Osteoblast (primary cell): Measurements from ENCODE around the gene CD93. TPM values are rescaled to one million over a fixed set of nuclear protein-coding genes. Genes with fewer than 3 reads are reported as not detected.

Source experiments
- DNase-seq: peaks from one replicate; pipeline ENCODE4 v3.0.0; 2011; ENCODE audit warnings: low spot score, mixed read lengths; ENCODE audit not compliant: insufficient read length; ENCODE audit errors: missing footprints
- H2AFZ ChIP-seq: 2 replicates; pipeline ENCODE4 v1.6.0; 2011; ENCODE audit warnings: mild to moderate bottlenecking, low read length
- H3K27ac ChIP-seq: 2 replicates; pipeline ENCODE4 v1.5.1; 2011; ENCODE audit warnings: mild to moderate bottlenecking, low read depth, low read length, moderate library complexity
- H3K27me3 ChIP-seq: 2 replicates; pipeline ENCODE4 v1.6.0; 2012; ENCODE audit warnings: mild to moderate bottlenecking, control low read depth, inconsistent platforms, low read length, moderate library complexity; ENCODE audit not compliant: insufficient read depth
- H3K36me3 ChIP-seq: 2 replicates; pipeline ENCODE4 v1.5.1; 2011; ENCODE audit warnings: mild to moderate bottlenecking, low read length, control low read depth, moderate library complexity; ENCODE audit not compliant: insufficient read depth
- H3K4me1 ChIP-seq: 2 replicates; pipeline ENCODE4 v1.5.1; 2011; ENCODE audit warnings: mild to moderate bottlenecking, low read length, control low read depth, moderate library complexity; ENCODE audit not compliant: insufficient read depth
- H3K4me2 ChIP-seq: 2 replicates; pipeline ENCODE4 v1.6.0; 2011; ENCODE audit warnings: mild to moderate bottlenecking, low read length; ENCODE audit not compliant: insufficient read depth
- H3K4me3 ChIP-seq: fragments of 200-600 bp; sonication (generic); 3 replicates; pipeline ENCODE4 v1.5.1; 2012; ENCODE audit warnings: mild to moderate bottlenecking, low read length, inconsistent platforms; ENCODE audit not compliant: insufficient read depth
- H3K79me2 ChIP-seq: 2 replicates; pipeline ENCODE4 v1.6.0; 2012; ENCODE audit warnings: mild to moderate bottlenecking, low read length, control low read depth, inconsistent platforms; ENCODE audit not compliant: insufficient read depth
- H3K9me3 ChIP-seq: 2 replicates; pipeline ENCODE4 v1.5.1; 2011; ENCODE audit warnings: low read depth, low read length, control low read depth
- H4K20me1 ChIP-seq: 2 replicates; pipeline ENCODE4 v1.6.0; 2012; ENCODE audit warnings: mild to moderate bottlenecking, low read length, control low read depth; ENCODE audit not compliant: insufficient read depth
- CTCF ChIP-seq: IDR thresholded peaks from 2 replicates; pipeline ENCODE4 v1.5.1; 2011; ENCODE audit warnings: mild to moderate bottlenecking, low read depth, low read length, moderate library complexity; ENCODE audit errors: extremely low read depth
- total RNA-seq: library from RNA; depleted of rRNA; stranded (reverse); fragments of >200 nt; gene quantifications from 2 replicates; pipeline ENCODE4 v1.2.3, GENCODE V29; 2012

The CD93 gene
- total RNA-seq, 1 donor, result not detected

GRCh38 chr20:23071996-23072395, 14.1 kb downstream of the CD93 start:
- no peak overlapping the region for H2AFZ ChIP-seq
- H3K79me2 ChIP-seq, result no peaks in the 10 kb centered on the region
- no peak for TF ChIP-seq CTCF
- no peaks in the 10 kb centered on the region for H3K4me1 ChIP-seq
- H3K27ac ChIP-seq, result no peak overlapping the region
- H3K36me3 ChIP-seq, result no peaks in the 10 kb centered on the region
- H3K4me3 ChIP-seq, result no peak overlapping the region
- H4K20me1 ChIP-seq, result no peaks in the 10 kb centered on the region
- H3K27me3 ChIP-seq, result no peaks in the 10 kb centered on the region
- no peak for DNase-seq
- H3K4me2 ChIP-seq, result no peak overlapping the region
- H3K9me3 ChIP-seq, result no peaks in the 10 kb centered on the region

GRCh38 chr20:23071398-23071797, 14.7 kb downstream of the CD93 start:
- TF ChIP-seq CTCF, result no peak
- Histone ChIP-seq H3K4me2 (no peak overlapping the region), H3K27me3 (no peaks in the 10 kb centered on the region)

GRCh38 chr20:23069108-23069507, 17.0 kb downstream of the CD93 start:
- Histone ChIP-seq H3K4me1 (no peaks in the 10 kb centered on the region), H3K27me3 (no peaks in the 10 kb centered on the region), H4K20me1 (no peaks in the 10 kb centered on the region), H3K79me2 (no peaks in the 10 kb centered on the region), H3K4me3 (no peak overlapping the region), H3K9me3 (no peaks in the 10 kb centered on the region), H3K4me2 (no peak overlapping the region), H3K36me3 (no peaks in the 10 kb centered on the region), H3K27ac (no peak overlapping the region), H2AFZ (no peak overlapping the region)
- no peak for TF ChIP-seq CTCF
- no peak for DNase-seq

More at GRCh38 chr20:23071398-23071797, 14.7 kb downstream of the CD93 start:
- Histone ChIP-seq H3K4me3 (no peak overlapping the region), H3K79me2 (no peaks in the 10 kb centered on the region), H3K27ac (no peak overlapping the region), H4K20me1 (no peaks in the 10 kb centered on the region), H2AFZ (no peak overlapping the region), H3K36me3 (no peaks in the 10 kb centered on the region), H3K9me3 (no peaks in the 10 kb centered on the region), H3K4me1 (no peaks in the 10 kb centered on the region)
- no peak for DNase-seq

- Histone ChIP-seq H3K9me3 (no peaks in the 10 kb centered on the region), H3K36me3 (no peaks in the 10 kb centered on the region), H3K27me3 (no peaks in the 10 kb centered on the region), H3K79me2 (no peaks in the 10 kb centered on the region), H3K4me3 (no peak overlapping the region), H3K27ac (no peak overlapping the region), H3K4me1 (no peaks in the 10 kb centered on the region), H3K4me2 (no peak overlapping the region), H4K20me1 (no peaks in the 10 kb centered on the region), H2AFZ (no peak overlapping the region)
- DNase-seq, result no peak
- no peak for TF ChIP-seq CTCF
Measured at GRCh38 chr20:23068283-23068682, 17.8 kb downstream of the CD93 start.
